Gastrocnemius medialis (tissue), 4 donors: ENCODE measurements around the gene LMNTD2.

Source experiments
- POLR2A ChIP-seq, 2 donors: fragments of 450-650 bp; IDR thresholded peaks; one replicate each; pipeline ENCODE4 v1.6.1; 2017; ENCODE audit warnings: antibody characterized with exemption in 2 of 2, mild to moderate bottlenecking in 2 of 2, moderate library complexity in 2 of 2
- TF ChIP-seq, protein P1 (sequence below), 5 experiments: fragments of 450-650 bp in 3 of 5; fragments of 200-600 bp in 2 of 5; sonication (generic) in 2 of 5; IDR thresholded peaks in 4 of 5; conservative IDR thresholded peaks in 1 of 5; 1 replicate in 4 of 5; 2 replicates in 1 of 5; pipeline ENCODE4 v1.5.1; 2016 to 2019; ENCODE audit warnings: antibody characterized with exemption in 5 of 5, mild to moderate bottlenecking in 3 of 5, moderate library complexity in 3 of 5

DNA sequence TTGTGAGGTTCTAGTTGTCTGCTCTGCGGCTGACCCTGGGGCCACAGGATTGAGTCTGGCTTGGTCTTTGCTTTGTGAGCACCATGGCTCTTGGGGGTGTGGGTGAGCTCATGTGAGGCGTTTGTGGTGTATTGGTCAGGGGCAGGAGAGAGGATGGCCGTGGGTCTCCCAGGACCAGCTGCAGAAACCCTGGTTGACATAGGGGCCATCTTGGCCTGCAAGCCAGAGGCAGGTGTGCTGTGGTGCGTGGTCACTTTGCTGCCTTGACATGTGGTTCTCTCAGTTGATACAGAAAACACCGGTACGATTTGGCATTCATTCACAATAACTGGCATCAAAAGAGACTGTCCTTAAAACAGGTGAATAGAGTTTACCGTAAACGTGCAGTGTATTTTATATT is 27.0 kb upstream of the LMNTD2 start:
- TF ChIP-seq, protein P1, sequence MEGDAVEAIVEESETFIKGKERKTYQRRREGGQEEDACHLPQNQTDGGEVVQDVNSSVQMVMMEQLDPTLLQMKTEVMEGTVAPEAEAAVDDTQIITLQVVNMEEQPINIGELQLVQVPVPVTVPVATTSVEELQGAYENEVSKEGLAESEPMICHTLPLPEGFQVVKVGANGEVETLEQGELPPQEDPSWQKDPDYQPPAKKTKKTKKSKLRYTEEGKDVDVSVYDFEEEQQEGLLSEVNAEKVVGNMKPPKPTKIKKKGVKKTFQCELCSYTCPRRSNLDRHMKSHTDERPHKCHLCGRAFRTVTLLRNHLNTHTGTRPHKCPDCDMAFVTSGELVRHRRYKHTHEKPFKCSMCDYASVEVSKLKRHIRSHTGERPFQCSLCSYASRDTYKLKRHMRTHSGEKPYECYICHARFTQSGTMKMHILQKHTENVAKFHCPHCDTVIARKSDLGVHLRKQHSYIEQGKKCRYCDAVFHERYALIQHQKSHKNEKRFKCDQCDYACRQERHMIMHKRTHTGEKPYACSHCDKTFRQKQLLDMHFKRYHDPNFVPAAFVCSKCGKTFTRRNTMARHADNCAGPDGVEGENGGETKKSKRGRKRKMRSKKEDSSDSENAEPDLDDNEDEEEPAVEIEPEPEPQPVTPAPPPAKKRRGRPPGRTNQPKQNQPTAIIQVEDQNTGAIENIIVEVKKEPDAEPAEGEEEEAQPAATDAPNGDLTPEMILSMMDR (IDR thresholded peaks at IDR 0.05 in 4 of 5, conservative IDR thresholded peaks at IDR 0.05 in 1 of 5) = no peak
- no peak for TF ChIP-seq POLR2A (IDR thresholded peaks at IDR 0.05)
